K562 (cell line): ENCODE measurements around the gene RXRA. TPM values are rescaled to one million over a fixed set of nuclear protein-coding genes. Genes with fewer than 3 reads are reported as not detected.

Source experiments
- ARHGAP35 ChIP-seq: fragments of 450-650 bp; IDR thresholded peaks from 2 replicates; pipeline ENCODE4 v1.6.1; 2018; ENCODE audit not compliant: partially characterized antibody
- CHD2 ChIP-seq: IDR thresholded peaks from 2 replicates; pipeline ENCODE4 v1.6.1; 2011; ENCODE audit warnings: low read depth, low read length
- DIDO1 ChIP-seq: fragments of 450-650 bp; IDR thresholded peaks from 2 replicates; pipeline ENCODE4 v1.6.1; 2016; ENCODE audit warnings: low read depth, missing biosample characterization, missing genetic modification characterization
- DPF2 ChIP-seq: fragments of 450-650 bp; IDR thresholded peaks from 2 replicates; pipeline ENCODE4 v1.6.1; 2016
- EZH2 ChIP-seq: IDR thresholded peaks from 2 replicates; pipeline ENCODE4 v1.6.1; 2012; ENCODE audit warnings: low read depth, mild to moderate bottlenecking, inconsistent platforms, low read length, borderline replicate concordance
- KHSRP ChIP-seq: fragments of 450-650 bp; IDR thresholded peaks from 2 replicates; pipeline ENCODE4 v1.6.1; 2017
- LARP7 ChIP-seq: fragments of 450-650 bp; IDR thresholded peaks from 2 replicates; pipeline ENCODE4 v1.6.1; 2016
- MIER1 ChIP-seq: fragments of 450-650 bp; IDR thresholded peaks from 2 replicates; pipeline ENCODE4 v1.6.1; 2016; ENCODE audit warnings: antibody characterized with exemption, mild to moderate bottlenecking, low read depth
- NCOA4 ChIP-seq: fragments of 450-650 bp; IDR thresholded peaks from 2 replicates; pipeline ENCODE4 v1.6.1; 2018; ENCODE audit warnings: mild to moderate bottlenecking; ENCODE audit not compliant: partially characterized antibody
- RHOXF2B ChIP-seq: fragments of 250-450 bp; sonication (Bioruptor Pico); conservative IDR thresholded peaks from 2 replicates; pipeline ENCODE4 v1.5.1; 2021
- ZNF24 ChIP-seq: fragments of 450-650 bp; IDR thresholded peaks from 2 replicates; pipeline ENCODE4 v1.6.1; 2016
- ZNF263 ChIP-seq: sonication (generic); formaldehyde crosslinking; IDR thresholded peaks from 2 replicates; pipeline ENCODE4 v1.8.0; 2022; ENCODE audit warnings: mild to moderate bottlenecking, missing genetic modification reagents, borderline replicate concordance
- polyA plus RNA-seq, 8 experiments: library from polyadenylated mRNA; depleted of rRNA in 4 of 8; stranded (reverse) in 5 of 8; unstranded in 3 of 8; fragments of >200 nt; fragmentation: Nextera tagmentation in 2 of 8; fragmentation: Illumina TruSeq in 1 of 8; extraction: Ambion mirVana in 2 of 8; extraction: Trizol in 1 of 8; gene quantifications; 2 replicates each; pipeline versions ENCODE4 v1.2.1 to v1.2.3, GENCODE V29; 2011 to 2014; ENCODE audit warnings: inconsistent platforms in 1 of 8, missing spikeins in 1 of 8
- total RNA-seq, 7 experiments: library from RNA; depleted of rRNA in 6 of 7; stranded (reverse); fragments of >200 nt in 6 of 7; fragmentation: Illumina TruSeq in 2 of 7; extraction: Trizol in 2 of 7; gene quantifications; 2 replicates each; pipeline versions ENCODE4 v1.2.1 to v1.2.3, GENCODE V29; 2011 to 2021; ENCODE audit warnings: low replicate concordance in 1 of 7
- TF ChIP-seq, protein P1 (sequence below): fragments of 450-650 bp; IDR thresholded peaks from 2 replicates; pipeline ENCODE4 v1.6.1; 2016; ENCODE audit warnings: antibody characterized with exemption
- TF ChIP-seq, protein P2 (sequence below): fragments of 250-450 bp; sonication (Bioruptor Pico); IDR thresholded peaks from 2 replicates; pipeline ENCODE4 v1.8.0; 2022; ENCODE audit warnings: inconsistent platforms
- TF ChIP-seq, protein P3 (sequence below): fragments of 450-650 bp; IDR thresholded peaks from 2 replicates; pipeline ENCODE4 v1.6.1; 2016; ENCODE audit warnings: missing biosample characterization, missing genetic modification characterization

RXRA gene
- total and polyA plus RNA-seq, 9 of the 15 experiments (the other 6 are each of a cell fraction or from before 2014, with no cell fraction given), result 0.35 to 23.6 (median 4.6) TPM

DNA sequence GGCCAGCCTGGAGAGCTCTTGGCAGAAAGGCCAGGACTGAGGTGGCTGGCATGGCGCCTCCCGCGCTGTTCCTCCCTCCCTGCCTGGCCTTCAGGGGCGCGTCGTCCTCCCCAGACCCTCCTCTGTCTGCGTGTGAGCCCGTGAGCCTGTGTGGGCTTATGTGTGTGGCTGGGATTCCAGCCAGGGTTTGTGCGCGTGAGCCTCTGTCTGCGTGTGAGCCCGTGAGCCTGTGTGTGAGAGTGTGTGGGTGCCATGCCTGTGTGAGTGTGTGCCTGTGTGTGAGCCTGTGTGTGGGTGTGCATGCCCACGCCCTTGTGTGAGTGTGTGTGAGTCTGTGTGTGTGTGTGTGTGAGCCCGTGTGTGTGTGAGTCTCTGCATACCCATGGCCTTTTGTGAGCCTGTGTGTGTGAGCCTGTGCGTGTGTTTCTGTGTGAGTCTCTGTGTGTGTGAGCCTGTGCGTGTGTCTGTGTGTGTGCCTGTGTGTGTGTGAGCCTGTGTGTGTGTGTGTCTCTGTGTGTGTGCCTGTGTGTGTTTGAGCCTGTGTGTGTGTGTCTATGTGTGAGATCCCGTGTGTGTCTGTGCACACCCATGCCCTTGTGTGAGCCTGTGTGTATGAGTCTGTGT lies 13.0 kb downstream of the RXRA start (continued):
- TF ChIP-seq EZH2, result no peak
- no peak for TF ChIP-seq CHD2
- no peak for TF ChIP-seq NCOA4
- TF ChIP-seq DIDO1 (tag), result 0 out of 2 replicates have a peak, but pooled peaks have one; percentile 12
- TF ChIP-seq LARP7, result peak; percentile 77; the same call in 1 of the 2 replicates
- TF ChIP-seq, protein P1, sequence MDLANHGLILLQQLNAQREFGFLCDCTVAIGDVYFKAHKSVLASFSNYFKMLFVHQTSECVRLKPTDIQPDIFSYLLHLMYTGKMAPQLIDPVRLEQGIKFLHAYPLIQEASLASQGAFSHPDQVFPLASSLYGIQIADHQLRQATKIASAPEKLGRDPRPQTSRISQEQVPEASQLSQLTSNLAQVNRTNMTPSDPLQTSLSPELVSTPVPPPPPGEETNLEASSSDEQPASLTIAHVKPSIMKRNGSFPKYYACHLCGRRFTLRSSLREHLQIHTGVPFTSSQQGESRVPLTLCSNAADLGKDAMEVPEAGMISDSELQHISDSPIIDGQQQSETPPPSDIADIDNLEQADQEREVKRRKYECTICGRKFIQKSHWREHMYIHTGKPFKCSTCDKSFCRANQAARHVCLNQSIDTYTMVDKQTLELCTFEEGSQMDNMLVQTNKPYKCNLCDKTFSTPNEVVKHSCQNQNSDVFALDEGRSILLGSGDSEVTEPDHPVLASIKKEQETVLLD, result 0 out of 2 replicates have a peak, but pooled peaks have one; percentile 31
- TF ChIP-seq ARHGAP35, result peak; percentile 4
- TF ChIP-seq, protein P2, sequence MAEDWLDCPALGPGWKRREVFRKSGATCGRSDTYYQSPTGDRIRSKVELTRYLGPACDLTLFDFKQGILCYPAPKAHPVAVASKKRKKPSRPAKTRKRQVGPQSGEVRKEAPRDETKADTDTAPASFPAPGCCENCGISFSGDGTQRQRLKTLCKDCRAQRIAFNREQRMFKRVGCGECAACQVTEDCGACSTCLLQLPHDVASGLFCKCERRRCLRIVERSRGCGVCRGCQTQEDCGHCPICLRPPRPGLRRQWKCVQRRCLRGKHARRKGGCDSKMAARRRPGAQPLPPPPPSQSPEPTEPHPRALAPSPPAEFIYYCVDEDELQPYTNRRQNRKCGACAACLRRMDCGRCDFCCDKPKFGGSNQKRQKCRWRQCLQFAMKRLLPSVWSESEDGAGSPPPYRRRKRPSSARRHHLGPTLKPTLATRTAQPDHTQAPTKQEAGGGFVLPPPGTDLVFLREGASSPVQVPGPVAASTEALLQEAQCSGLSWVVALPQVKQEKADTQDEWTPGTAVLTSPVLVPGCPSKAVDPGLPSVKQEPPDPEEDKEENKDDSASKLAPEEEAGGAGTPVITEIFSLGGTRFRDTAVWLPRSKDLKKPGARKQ (CRISPR knock-in tag), result no peak
- TF ChIP-seq RHOXF2B (CRISPR knock-in tag), result no peak
- TF ChIP-seq ZNF24, result no peak
- TF ChIP-seq MIER1, result peak; percentile 53; the same call in 1 of the 2 replicates
- TF ChIP-seq ZNF263 (CRISPR knock-in tag), result peak; percentile 81
- TF ChIP-seq, protein P3, sequence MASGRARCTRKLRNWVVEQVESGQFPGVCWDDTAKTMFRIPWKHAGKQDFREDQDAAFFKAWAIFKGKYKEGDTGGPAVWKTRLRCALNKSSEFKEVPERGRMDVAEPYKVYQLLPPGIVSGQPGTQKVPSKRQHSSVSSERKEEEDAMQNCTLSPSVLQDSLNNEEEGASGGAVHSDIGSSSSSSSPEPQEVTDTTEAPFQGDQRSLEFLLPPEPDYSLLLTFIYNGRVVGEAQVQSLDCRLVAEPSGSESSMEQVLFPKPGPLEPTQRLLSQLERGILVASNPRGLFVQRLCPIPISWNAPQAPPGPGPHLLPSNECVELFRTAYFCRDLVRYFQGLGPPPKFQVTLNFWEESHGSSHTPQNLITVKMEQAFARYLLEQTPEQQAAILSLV (tag), result no peak
- 0 out of 2 replicates have a peak, but pooled peaks have one; percentile 11 for TF ChIP-seq DPF2
- TF ChIP-seq KHSRP, result no peak
